GM19035 (cell line): Measurements from ENCODE around the gene SPEF1.

Source experiments
- ATAC-seq: cut with Tn5 transposase; IDR thresholded peaks from one replicate; pipeline ENCODE4 v1.9.1; 2021; ENCODE audit not compliant: unreplicated experiment

SPEF1 gene

DNA sequence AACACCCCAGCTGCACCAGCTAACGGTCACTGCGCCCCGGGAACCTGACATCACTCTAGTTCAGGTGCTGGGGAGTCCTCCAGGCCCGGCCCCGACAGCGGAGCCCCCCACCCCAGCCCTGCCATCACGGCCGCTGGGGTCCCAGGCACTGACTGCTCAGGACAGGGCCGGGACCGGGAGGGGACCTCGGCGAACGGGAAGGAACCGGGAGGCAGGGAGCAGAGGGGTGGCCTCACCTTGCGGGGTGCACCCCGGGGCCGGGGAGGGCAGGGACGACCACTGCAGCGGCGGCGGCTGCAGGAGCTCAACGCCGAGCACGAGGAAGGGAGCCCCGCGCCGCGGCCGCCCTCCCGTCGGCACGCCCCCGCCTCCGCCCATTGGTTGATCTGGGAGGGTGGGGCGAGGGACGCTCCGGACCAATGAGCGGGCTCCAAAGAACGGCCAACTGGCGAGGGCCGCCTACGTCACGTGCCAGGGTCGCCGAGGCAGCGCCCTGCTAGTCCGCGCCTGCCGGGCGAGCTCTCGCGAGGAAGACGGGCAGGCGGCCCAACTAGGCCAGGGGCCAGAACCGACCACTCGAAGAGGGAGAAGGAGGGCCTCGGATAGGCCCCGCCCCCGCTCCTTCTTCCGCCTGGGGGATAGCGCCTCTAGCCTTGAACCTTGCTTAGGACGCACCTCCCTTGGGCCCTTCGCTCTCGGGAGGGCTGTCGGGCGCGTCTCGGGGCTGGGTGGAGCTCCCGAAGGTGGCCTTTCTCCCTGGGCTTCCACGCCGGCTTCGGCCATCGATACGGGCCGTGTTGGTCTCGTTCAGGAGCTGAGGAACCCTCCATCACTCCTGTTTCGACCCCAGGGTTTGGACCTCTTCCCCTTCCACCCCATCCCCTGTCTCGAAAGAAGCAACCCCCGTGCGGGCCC is 13.6 kb downstream of the SPEF1 start, which contains the start of gene ADISSP:
TSS of gene ADISSP (minus strand) at position 327 of the 915 bp plus-strand sequence. CDS start 7,653 bp downstream, outside the sequence.
- ATAC-seq: peak; percentile 91

- ATAC-seq: peak; percentile 2
Measured at GRCh38 chr20:3767110-3767426, 14.2 kb downstream of the SPEF1 start.

GRCh38 chr20:3766422-3767109 is 14.7 kb downstream of the SPEF1 start:
- ATAC-seq: no peak

GRCh38 chr20:3765171-3765882 is 15.9 kb downstream of the SPEF1 start:
- no peak for ATAC-seq

GRCh38 chr20:3764659-3765058 is 16.6 kb downstream of the SPEF1 start:
- no peak for ATAC-seq

- ATAC-seq: no peak
Measured at GRCh38 chr20:3763671-3764601, 17.3 kb downstream of the SPEF1 start.

GRCh38 chr20:3760655-3761348 is 20.4 kb downstream of the SPEF1 start:
- ATAC-seq: no peak

DNA sequence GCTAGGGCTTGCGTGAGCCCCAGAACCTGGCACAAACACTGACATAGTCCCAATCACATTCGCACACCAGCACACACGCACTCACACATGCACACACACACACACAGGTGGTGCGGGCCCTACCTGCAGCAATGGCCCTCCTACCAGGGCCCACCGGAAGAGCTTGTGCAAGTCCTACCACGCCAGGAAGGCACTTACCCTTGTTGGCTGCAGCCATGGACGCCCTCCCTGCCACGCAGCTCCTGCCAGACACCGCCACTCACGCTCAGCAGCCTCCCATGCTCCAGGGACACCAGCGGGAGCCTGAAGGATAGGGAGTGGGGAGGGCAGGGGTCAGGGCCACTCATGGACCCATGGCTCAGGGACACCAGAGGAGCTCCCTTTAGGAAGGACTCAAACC is 21.4 kb downstream of the SPEF1 start:
- no peak for ATAC-seq

DNA sequence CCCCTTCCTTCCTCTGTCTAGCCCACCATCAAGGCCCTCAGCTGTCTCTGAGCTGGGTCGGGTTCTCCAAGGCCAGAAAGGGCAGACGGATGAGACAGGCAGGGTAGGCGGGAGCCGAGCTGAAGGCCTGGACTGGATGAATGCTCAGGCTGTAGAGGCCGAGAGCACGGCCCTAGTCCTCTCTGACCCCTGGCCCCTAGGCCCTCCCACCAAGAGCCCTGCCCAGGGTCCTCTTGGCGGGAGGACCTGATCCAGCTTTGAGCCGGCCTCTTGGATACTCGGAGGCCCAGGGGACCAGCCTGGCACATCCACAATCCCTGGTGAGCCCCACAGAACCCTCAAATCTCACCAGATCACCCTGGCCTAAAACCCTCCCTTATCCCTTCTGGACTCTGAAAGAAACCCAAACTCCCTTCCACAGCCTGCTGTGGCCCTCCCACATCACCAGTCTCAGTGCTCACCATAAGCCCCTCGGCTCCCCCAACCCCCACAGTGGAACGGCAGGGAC is 21.9 kb downstream of the SPEF1 start:
- ATAC-seq: no peak

DNA sequence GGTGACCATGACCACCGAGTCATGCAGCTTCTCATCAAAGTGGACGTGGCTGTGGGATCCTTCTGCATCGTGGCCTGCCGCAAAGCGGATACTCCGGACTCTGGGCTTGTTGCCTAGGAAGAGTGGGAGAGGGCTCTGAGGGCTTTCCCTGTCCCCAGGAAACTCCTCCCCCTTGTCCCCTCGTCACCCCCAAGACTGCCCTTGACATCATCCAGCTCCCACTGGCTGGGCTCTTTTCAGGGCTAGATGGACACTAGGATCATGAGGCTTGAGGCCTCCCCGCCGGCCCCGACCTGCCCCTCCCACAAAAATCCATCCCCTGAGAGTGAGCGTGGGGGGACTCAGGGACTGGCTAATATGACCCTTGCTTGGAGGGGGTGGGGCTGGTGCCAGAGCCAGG is 22.7 kb downstream of the SPEF1 start:
- ATAC-seq: no peak

- no peak for ATAC-seq
Measured at GRCh38 chr20:3757268-3757667, 24.0 kb downstream of the SPEF1 start.

GRCh38 chr20:3755814-3756480 is 25.3 kb downstream of the SPEF1 start:
- no peak for ATAC-seq

GRCh38 chr20:3755269-3755668 is 26.0 kb downstream of the SPEF1 start:
- ATAC-seq: no peak

DNA sequence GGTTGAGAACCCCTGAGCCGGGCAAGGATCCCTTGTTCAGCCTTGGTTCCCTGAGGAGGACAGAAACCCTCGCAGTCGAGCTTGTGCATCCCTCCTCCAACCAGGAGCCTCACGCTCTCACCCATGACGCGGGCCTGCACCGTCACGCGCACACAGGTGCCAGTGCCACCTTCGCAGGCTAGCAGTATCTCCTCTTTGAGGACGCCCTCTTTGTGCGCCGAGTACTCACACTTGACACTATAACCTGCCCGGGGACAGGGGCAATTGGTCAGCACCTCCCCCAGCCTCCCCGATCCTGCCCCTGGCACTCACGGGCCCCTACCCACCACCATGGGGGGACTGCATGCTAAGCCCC is 27.0 kb downstream of the SPEF1 start:
- no peak for ATAC-seq

GRCh38 chr20:3753501-3754275 is 27.6 kb downstream of the SPEF1 start:
- ATAC-seq: no peak

DNA sequence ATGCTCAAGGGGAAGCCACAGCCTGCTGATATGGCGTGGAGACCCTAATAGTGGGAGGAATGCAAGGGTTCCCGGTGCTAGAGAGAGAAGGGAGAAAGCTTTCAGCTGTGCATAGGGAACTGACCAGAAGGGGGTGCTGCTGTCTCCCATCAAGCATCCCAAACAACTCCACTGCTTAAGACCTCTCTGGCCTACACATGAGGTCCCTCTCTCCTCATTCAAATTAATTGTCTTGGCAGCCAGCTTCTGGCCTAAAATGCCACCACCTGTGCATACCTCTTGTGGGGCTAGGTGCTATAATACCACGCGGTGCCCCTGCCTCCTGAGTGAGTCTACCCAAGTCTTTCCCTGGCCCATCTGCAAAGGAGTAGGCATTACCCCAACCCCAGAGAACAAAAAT is 28.1 kb downstream of the SPEF1 start:
- no peak for ATAC-seq

- no peak for ATAC-seq
Measured at GRCh38 chr20:3752386-3752759, 28.9 kb downstream of the SPEF1 start.

- no peak for ATAC-seq
Measured at GRCh38 chr20:3751675-3752385, 29.4 kb downstream of the SPEF1 start.
